Upper lobe of right lung (tissue), 1 donor: Measurements from ENCODE around the gene ASTN2. TPM values are rescaled to one million over a fixed set of nuclear protein-coding genes. Genes with fewer than 3 reads are reported as not detected.

ENCODE experiments used
- ATAC-seq: fragments of 200-7000 bp; cut with Tn5 transposase; one replicate; pipeline ENCODE4 v1.9.1; 2020; ENCODE audit warnings: mild to moderate bottlenecking, moderate library complexity
- DNase-seq: peaks from one replicate; pipeline ENCODE4 v3.0.0-alpha.2; 2020
- H3K27ac ChIP-seq: fragments of 200-600 bp; one replicate; pipeline ENCODE4 v1.8.0; 2022
- H3K27me3 ChIP-seq: fragments of 200-600 bp; one replicate; pipeline ENCODE4 v1.8.0; 2022; ENCODE audit warnings: mild to moderate bottlenecking
- H3K36me3 ChIP-seq: fragments of 200-600 bp; one replicate; pipeline ENCODE4 v1.8.0; 2022
- H3K4me1 ChIP-seq: fragments of 200-600 bp; one replicate; pipeline ENCODE4 v1.8.0; 2022
- H3K4me3 ChIP-seq: fragments of 200-600 bp; one replicate; pipeline ENCODE4 v1.8.0; 2022; ENCODE audit warnings: mild to moderate bottlenecking
- H3K9me3 ChIP-seq: fragments of 200-600 bp; one replicate; pipeline ENCODE4 v1.8.0; 2022
- CTCF ChIP-seq: fragments of 200-600 bp; IDR thresholded peaks from one replicate; pipeline ENCODE4 v1.8.0; 2022; ENCODE audit warnings: antibody characterized with exemption
- intact Hi-C: fragments of 100-400 bp; cut with DNase I; formaldehyde crosslinking; loops from one replicate; pipeline ENCODE4 v1.11.0; 2022
- total RNA-seq: library from RNA; stranded (reverse); fragmentation: NEBNext Ultra II Directional; extraction: Animal tissue kit (Norgen Biotek cat#: 25700); gene quantifications from one replicate; pipeline ENCODE4 v1.2.1, GENCODE V29; 2021
- donor health status: DM: no; HTN: yes; CAD: no; lungs with severe emphysema.

The ASTN2 gene
- total RNA-seq, 1 donor from 2014 or later, result 3.8 TPM

DNA sequence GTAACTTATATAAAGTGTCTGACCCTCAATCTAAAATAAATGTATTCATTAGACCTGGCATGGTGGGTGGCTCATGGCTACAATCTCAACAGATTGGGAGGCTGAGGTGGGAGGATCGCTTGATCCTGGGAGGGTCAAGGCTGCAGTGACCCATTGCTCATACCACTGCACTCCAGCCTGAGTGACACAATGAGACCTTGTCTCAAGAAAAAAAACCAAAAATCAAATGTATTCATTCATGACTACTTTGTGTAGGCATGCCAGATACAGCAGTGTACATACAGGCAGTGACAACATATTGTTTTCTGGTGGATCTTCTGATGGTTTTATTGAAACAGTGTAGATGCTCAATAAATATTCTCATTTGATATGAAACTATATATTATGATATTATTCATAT is 526.8 kb downstream of the ASTN2 start:
- Histone ChIP-seq H3K4me1 (no peaks in the 10 kb centered on the region), H3K4me3 (no peak overlapping the region), H3K9me3 (no peaks in the 10 kb centered on the region), H3K27me3 (no peaks in the 10 kb centered on the region), H3K27ac (no peak overlapping the region), H3K36me3 (no peaks in the 10 kb centered on the region)
- no peak for ATAC-seq
- no peak for DNase-seq
- no peak for TF ChIP-seq CTCF
- intact Hi-C loops, result no loop called here

GRCh38 chr9:116883676-116884075 is 531.2 kb downstream of the ASTN2 start:
- DNase-seq (no peak), ATAC-seq (no peak)
- intact Hi-C loops, result no loop called here
- Histone ChIP-seq H3K4me1 (no peaks in the 10 kb centered on the region), H3K4me3 (no peak overlapping the region), H3K36me3 (no peaks in the 10 kb centered on the region), H3K27ac (no peak overlapping the region), H3K9me3 (no peaks in the 10 kb centered on the region), H3K27me3 (no peaks in the 10 kb centered on the region)
- no peak for TF ChIP-seq CTCF

DNA sequence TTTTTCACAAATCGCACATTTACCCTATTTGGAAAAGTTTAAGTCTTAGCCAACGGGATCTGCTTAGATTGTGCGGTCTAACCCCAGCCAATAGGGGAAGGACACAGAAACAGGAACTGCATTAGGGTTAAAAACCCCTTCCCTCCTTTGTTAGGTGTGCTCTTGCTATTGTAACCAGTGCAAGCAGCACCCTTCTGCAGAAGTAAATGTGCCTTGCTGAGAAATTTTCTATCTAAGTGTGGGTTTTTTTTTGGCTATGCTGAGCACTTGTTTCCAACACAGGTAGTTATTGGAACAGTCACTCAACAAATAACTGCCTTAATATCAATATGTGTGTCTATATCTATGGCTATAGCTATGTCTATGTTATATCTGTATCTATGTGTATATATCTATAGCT is 537.8 kb downstream of the ASTN2 start:
- H3K27ac ChIP-seq, result no peak overlapping the region
- intact Hi-C loops, result no loop called here
- ATAC-seq (no peak), DNase-seq (no peak)
- H3K36me3 ChIP-seq, result no peaks in the 10 kb centered on the region
- no peak overlapping the region for H3K4me3 ChIP-seq
- H3K9me3 ChIP-seq, result peaks cover 9% of the 10 kb centered on the region
- no peaks in the 10 kb centered on the region for H3K4me1 ChIP-seq
- no peaks in the 10 kb centered on the region for H3K27me3 ChIP-seq
- TF ChIP-seq CTCF, result no peak

- TF ChIP-seq CTCF, result no peak
- ATAC-seq, result no peak
Observed at GRCh38 chr9:116875576-116875975, 539.3 kb downstream of the ASTN2 start.

GRCh38 chr9:116873937-116874914 is 540.6 kb downstream of the ASTN2 start:
- H3K4me3 ChIP-seq, result no peak overlapping the region
- DNase-seq (no peak), ATAC-seq (no peak)
- no peaks in the 10 kb centered on the region for H3K27me3 ChIP-seq
- intact Hi-C loops, result no loop called here
- TF ChIP-seq CTCF, result no peak
- no peaks in the 10 kb centered on the region for H3K4me1 ChIP-seq
- no peaks in the 10 kb centered on the region for H3K36me3 ChIP-seq
- H3K27ac ChIP-seq, result no peak overlapping the region
- peaks cover 9% of the 10 kb centered on the region for H3K9me3 ChIP-seq

More at GRCh38 chr9:116875576-116875975, 539.3 kb downstream of the ASTN2 start:
- no peak for DNase-seq
- Histone ChIP-seq H3K36me3 (no peaks in the 10 kb centered on the region), H3K4me1 (no peaks in the 10 kb centered on the region), H3K4me3 (no peak overlapping the region), H3K27me3 (no peaks in the 10 kb centered on the region), H3K27ac (no peak overlapping the region), H3K9me3 (peaks cover 9% of the 10 kb centered on the region)
- intact Hi-C loops, result no loop called here
